ENCODE data around the gene CA7.

The CA7 gene

DNA sequence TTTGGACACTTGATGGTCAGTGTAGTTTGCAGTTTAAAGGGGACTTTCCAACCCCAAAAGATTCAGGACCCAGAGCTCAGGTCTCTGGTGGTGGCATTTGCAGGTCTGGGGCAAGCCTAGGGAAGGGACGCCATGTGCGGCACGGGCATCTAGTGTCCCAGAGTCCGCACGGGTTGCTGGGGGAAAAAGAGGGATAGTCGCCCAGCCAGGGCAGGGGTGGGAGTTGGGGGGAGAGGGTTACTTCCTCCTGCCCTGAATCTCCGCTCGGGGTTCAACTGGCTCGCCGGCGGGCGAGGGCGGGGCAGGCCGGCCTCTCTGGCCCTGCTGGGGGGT is 239 bp upstream of the CA7 start:
- POLR2A ChIA-PET = no interaction called here

DNA sequence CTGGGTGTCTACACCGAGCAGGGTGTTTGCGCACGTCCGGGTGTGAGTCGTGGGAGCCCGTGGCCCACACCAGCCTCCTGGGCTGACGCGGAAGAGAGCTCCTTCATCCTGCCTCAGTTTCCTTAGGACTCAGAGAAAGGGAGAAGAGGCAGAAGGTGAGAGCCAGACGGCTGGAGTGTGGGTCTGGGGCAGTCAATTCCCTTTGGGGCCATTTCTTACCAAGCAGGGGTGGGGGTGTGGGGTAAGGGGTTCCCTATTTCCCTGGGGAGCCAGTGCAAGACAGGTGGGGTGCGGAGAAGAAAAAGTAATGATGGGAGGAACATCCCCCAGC is 831 bp downstream of the CA7 start:
- no peak for DNase-seq (ENCODE audit: low read depth, low spot score)
- no peak overlapping the region for H3K4me3 ChIP-seq (ENCODE audit: low read depth, low read length)
- TF ChIP-seq, protein P1, sequence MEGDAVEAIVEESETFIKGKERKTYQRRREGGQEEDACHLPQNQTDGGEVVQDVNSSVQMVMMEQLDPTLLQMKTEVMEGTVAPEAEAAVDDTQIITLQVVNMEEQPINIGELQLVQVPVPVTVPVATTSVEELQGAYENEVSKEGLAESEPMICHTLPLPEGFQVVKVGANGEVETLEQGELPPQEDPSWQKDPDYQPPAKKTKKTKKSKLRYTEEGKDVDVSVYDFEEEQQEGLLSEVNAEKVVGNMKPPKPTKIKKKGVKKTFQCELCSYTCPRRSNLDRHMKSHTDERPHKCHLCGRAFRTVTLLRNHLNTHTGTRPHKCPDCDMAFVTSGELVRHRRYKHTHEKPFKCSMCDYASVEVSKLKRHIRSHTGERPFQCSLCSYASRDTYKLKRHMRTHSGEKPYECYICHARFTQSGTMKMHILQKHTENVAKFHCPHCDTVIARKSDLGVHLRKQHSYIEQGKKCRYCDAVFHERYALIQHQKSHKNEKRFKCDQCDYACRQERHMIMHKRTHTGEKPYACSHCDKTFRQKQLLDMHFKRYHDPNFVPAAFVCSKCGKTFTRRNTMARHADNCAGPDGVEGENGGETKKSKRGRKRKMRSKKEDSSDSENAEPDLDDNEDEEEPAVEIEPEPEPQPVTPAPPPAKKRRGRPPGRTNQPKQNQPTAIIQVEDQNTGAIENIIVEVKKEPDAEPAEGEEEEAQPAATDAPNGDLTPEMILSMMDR (IDR thresholded peaks at IDR 0.05; ENCODE audit: insufficient read depth, low read length, missing control alignments) = no peak
- ChIA-PET POLR2A (no interaction called here), CTCF (interaction anchor here (0.9 to 12.7 kb wide), 4 partner anchors 12 to 236 kb away, joined by 3 to 205 read pairs (median 58); partner anchors contain the start of gene NAE1)

More for the DNA sequence above, 239 bp upstream of the CA7 start:
- H3K4me3 ChIP-seq (ENCODE audit: low read depth, low read length) = no peak overlapping the region
- CTCF ChIA-PET = interaction anchor here (1.4 to 12.7 kb wide), 4 partner anchors 12 to 93 kb away, joined by 3 to 205 read pairs (median 57); partner anchors contain the start of genes DYNC1LI2 and NAE1
- TF ChIP-seq, protein P1 (IDR thresholded peaks at IDR 0.05; ENCODE audit: insufficient read depth, low read length, missing control alignments) = no peak
- no peak for DNase-seq (ENCODE audit: low read depth, low spot score)

DNA sequence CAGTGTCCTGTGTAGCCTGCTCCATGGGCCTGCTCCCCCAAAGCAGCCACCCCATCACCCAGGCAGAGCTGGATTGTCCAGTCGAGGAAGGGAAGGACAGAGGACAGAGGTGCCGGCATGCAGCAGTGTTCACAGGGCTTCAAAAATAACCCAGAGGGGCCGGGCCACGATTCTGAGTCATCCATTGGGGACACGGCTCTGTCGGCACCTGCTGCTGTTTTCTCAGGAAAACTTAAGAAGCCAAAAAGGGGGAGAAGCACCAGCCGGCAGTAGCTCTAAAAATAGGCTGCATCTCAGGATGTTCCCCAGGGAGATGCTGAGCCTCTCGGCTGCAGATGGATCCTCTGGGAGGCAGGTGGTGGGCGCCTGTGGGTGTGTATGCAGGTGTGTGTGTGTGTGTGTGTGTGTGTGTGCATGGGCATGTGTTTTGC is 1.6 kb downstream of the CA7 start:
- no peak for DNase-seq (ENCODE audit: low read depth, low spot score)
- TF ChIP-seq, protein P1 (IDR thresholded peaks at IDR 0.05; ENCODE audit: insufficient read depth, low read length, missing control alignments) = no peak
- no peak overlapping the region for H3K4me3 ChIP-seq (ENCODE audit: low read depth, low read length)
- ChIA-PET POLR2A (no interaction called here), CTCF (interaction anchor here (0.9 to 12.7 kb wide), 5 partner anchors 9 to 237 kb away, joined by 3 to 205 read pairs (median 5); partner anchors contain the start of gene NAE1)

DNA sequence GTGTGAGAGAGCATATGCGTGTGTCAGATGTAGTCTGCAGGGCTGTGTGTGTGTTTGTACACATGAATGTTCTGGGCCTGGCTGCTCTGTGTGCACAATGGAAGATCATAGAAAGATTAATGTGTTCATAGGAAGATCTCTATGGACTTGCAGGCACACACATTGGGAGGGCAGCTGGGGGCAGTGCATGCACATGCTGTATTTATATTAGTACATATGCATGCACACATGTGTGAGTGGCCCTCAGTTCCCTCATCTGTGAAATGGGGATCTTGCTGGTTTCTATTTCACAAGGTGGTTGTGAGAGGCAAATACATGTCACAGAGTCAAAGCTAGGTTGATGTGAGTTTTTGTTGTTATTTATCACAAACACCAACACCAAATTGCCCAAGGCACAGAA is 2.1 kb downstream of the CA7 start:
- H3K4me3 ChIP-seq (ENCODE audit: low read depth, low read length) = no peak overlapping the region
- TF ChIP-seq, protein P1 (IDR thresholded peaks at IDR 0.05; ENCODE audit: insufficient read depth, low read length, missing control alignments) = no peak
- DNase-seq (ENCODE audit: low read depth, low spot score) = no peak
- CTCF ChIA-PET = interaction anchor here (1.1 to 12.7 kb wide), 3 partner anchors 9 to 22 kb away, joined by 4 to 205 read pairs (median 110); partner anchors contain the start of gene NAE1
- POLR2A ChIA-PET = no interaction called here

DNA sequence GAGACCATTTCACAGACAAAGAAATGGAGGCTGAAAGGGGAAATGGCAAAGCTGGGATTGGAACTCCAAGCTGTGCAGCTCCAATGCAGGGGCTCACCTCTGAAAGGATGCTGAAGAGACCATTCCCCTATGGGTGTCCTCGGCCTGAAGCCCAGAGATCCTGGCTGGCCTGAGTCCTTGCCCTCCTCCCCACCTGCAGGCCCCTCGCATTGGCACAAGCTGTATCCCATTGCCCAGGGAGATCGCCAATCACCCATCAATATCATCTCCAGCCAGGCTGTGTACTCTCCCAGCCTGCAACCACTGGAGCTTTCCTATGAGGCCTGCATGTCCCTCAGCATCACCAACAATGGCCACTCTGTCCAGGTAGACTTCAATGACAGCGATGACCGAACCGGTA is 2.6 kb downstream of the CA7 start:
- no peak overlapping the region for H3K4me3 ChIP-seq (ENCODE audit: low read depth, low read length)
- DNase-seq (ENCODE audit: low read depth, low spot score) = no peak
- TF ChIP-seq, protein P1 (IDR thresholded peaks at IDR 0.05; ENCODE audit: insufficient read depth, low read length, missing control alignments) = no peak
- ChIA-PET POLR2A (no interaction called here), CTCF (interaction anchor here (1.1 to 12.7 kb wide), 4 partner anchors 10 to 21 kb away, joined by 3 to 205 read pairs (median 57); partner anchors contain the start of gene NAE1)

DNA sequence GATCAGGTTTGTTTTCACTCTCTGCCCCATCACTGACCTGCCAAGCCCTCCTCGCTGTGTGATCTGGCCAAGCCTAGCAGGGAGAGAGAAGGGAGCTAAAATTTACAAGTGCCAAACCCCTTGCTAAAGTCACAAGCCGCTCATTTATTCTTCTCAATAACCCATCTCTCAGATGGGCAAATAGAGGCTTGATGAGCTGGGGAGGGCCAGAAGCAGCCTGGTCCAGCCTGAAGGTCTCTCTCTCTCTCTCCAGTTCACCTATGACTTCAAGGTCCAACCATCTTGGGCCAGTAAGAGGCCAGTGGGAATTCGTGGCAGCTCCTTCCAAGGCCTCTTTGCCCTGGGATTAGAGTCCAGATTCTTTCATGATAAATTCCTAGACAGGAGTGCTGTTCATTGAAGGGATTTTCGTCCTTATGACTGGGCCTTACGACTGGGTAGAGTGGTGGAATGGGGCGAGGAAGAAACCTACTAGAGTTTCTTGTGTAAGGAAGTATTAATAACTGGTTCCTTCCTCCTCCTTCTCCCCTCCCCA is 3.4 kb downstream of the CA7 start:
- TF ChIP-seq, protein P1 (IDR thresholded peaks at IDR 0.05; ENCODE audit: insufficient read depth, low read length, missing control alignments) = no peak

More for the DNA sequence above, 3.4 kb downstream of the CA7 start:
- ChIA-PET POLR2A (no interaction called here), CTCF (interaction anchor here (0.8 to 12.7 kb wide), 4 partner anchors 12 to 186 kb away, joined by 3 to 205 read pairs (median 56); partner anchors contain the start of gene NAE1)
- no peak for DNase-seq (ENCODE audit: low read depth, low spot score)
- H3K4me3 ChIP-seq (ENCODE audit: low read depth, low read length) = no peak overlapping the region

Measured in AG04449 (cell line).